Limb (tissue), 2 donors: ENCODE measurements around the gene CASD1.

ENCODE experiments used
- DNase-seq, 2 donors: peaks; one replicate each; pipeline ENCODE4 v3.0.0-alpha.2; 2016; ENCODE audit errors: extremely low spot score in 2 of 2

Gene CASD1

GRCh38 chr7:94509264-94509886 is at the start of gene CASD1:
CASD1 (plus strand) TSS chr7:94509809; CDS start chr7:94510085, 276 bp downstream.
- DNase-seq = peak; percentile 38 to 80

- DNase-seq = no peak
Measured at GRCh38 chr7:94466516-94466915, 43.1 kb upstream of the CASD1 start.

- no peak for DNase-seq
Measured at GRCh38 chr7:94471604-94472003, 38.0 kb upstream of the CASD1 start.

- DNase-seq = no peak
Measured at GRCh38 chr7:94472608-94473007, 37.0 kb upstream of the CASD1 start.

DNA sequence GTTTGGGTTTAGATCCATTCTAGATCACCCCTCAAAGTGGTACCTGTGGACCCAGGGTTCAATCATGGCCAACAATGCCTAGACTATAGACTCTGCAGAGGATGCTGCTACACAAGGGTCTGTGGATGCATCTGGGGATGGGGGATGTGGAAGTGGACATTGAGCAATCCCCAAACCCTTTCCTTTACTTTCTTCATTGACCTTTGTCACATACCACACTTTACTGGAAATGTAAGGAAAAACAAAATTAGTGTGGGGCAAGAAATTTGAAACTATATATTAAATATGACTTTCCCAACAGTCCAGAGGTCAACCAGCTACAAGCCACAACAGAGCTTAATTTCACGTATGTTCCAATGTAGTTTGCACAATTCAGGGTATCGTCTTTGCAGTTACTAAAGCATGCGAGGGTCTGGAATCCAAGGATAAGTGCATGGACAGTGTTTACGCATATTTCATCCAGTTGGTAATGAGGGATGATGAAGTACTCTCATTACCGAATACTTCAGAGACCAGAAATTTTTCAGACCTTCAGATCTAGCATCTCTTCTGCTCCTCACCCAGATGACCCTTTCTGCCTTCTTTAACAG is 33.3 kb upstream of the CASD1 start:
- no peak for DNase-seq

DNA sequence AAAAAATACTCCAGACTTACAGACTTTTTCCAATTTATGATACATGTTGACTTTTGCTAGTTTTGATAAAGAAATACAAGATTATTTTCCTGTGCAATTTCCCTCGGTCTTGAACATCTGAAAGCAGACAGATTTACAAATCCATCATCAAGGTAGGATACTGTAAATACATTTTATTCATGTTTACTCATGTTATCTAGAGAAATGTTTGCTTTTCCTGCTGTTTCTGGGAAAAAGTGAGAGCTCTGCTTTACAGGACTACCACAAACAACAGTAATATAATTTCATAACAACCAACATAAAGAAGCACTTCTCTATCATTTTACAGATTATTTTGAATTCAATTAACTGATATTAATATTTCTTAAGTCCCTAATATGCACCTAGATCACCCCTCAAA is 31.7 kb upstream of the CASD1 start:
- no peak for DNase-seq

- no peak for DNase-seq
Measured at GRCh38 chr7:94478648-94479214, 30.9 kb upstream of the CASD1 start.

GRCh38 chr7:94481279-94481678 is 28.3 kb upstream of the CASD1 start:
- DNase-seq = no peak

DNA sequence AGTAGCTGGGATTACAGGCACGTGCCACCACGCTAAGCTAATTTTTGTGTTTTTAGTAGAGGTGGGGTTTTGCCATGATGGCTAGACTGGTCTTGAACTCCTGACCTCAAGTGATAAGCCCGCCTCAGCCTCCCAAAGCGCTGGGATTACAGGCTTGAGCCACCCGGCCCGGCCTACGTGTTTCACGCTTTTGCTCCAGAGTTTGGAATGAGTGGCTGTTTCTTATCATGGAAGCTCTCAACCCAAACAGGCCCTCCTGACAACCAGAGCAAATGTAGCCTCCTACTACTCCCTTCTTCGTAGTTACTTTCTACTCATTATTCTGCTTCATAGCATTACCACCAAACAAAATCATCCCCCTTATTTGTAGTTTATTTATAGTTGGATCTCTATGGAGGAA is 26.8 kb upstream of the CASD1 start:
- DNase-seq = no peak

GRCh38 chr7:94483843-94484242 is 25.8 kb upstream of the CASD1 start:
- no peak for DNase-seq

DNA sequence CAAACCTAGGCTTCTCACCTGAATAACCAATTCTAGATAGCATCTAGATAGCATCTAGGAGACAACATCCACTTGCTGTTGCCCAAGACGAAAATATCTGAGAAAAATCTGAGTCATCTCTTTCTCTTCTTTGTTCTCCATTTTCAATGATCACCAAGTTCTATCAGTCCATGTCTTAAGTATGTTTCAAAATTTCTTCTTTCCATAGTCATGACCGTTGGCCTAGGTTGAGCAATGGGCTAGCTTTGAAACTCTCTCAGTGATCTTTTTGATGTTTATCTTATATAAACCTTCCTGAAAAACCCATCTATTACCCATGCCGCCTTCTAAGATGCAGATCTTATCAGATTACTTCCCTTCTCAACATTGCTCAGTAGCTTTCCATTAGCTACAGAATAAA is 23.4 kb upstream of the CASD1 start:
- DNase-seq = no peak

DNA sequence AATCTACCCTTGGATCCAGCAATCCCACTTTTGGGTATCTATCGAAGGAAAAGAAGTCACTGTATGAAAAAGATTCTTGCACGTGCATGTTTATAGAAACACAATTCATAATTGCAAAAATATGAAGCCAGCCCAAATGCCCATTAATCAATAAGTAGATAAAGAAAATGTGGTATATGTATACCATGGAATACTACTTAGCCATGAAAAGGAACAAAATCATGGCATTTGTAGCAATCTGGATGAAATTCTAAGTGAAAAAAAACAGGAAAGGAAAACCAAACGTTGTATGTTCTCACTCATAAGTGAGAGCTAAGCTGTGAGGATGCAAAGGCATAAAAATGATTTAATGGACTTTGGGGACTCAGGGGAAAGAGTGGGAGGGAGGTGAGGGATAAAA is 18.2 kb upstream of the CASD1 start:
- DNase-seq = no peak

GRCh38 chr7:94492601-94493000 is 17.0 kb upstream of the CASD1 start:
- no peak for DNase-seq

GRCh38 chr7:94497874-94498670 is 11.5 kb upstream of the CASD1 start:
- DNase-seq = no peak

- DNase-seq = no peak
Measured at GRCh38 chr7:94498918-94499317, 10.7 kb upstream of the CASD1 start.

DNA sequence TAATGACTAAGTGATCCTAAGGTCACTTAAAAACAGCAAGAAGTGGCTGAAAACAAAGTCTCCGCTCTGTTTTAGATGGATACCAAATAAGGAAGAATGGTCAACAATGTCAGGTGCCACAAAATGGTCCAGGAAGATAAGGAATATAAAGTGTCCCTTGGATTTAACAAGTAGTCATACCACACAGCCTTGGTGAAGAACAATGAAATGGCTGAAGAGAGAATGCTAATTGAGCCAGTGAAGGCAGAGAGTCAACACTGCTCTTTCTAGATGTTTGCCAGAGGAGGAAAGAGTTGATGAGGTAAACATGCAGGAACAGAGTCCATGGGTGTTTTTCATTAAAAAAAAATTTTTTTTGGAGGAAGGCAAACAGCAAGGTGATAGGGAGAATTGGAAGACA is 2.1 kb upstream of the CASD1 start:
- no peak for DNase-seq

GRCh38 chr7:94507962-94508361 is 1.6 kb upstream of the CASD1 start:
- DNase-seq = no peak

DNA sequence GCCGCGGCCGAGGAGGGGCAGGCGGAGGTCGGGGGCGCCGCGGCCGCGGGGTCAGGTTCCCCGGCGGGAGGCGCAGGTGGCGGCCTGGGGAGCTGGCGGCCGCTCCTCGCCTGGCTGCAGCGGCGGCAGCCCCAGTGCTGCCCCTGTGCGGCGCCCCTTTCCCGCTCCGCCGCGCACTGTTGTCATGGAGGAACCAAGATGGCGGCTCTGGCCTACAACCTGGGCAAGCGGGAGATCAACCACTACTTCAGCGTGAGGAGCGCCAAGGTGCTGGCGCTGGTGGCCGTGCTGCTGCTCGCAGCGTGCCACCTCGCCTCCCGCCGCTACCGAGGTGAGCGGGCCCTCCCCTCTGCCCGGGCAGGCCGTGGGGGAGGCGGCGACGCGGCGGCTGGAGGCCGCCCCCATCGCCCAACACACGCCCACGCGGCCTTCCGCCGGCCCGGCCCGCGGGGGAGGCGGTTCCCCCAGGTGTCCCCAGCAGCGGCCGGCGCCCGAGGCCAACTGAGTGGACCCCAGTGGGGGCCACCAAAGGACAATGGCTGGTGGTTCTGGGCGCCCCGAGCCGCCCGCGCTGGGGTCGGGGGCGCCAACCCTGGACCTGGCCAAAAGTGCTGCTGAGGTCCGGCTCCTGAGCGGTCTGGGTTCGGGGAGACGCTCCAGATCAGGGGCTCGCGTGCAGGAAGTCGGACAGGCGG is 425 bp downstream of the CASD1 start:
- peak; percentile 75 to 85 for DNase-seq

GRCh38 chr7:94510582-94511496 is 1.2 kb downstream of the CASD1 start:
- peak; percentile 50 to 77 for DNase-seq

- no peak for DNase-seq
Measured at GRCh38 chr7:94511718-94512117, 2.1 kb downstream of the CASD1 start.
